Prostate gland (tissue), 2 donors: ENCODE results near the gene SEMA6B. TPM values are rescaled to one million over a fixed set of nuclear protein-coding genes. Genes with fewer than 3 reads are reported as not detected.

Experiments used
- DNase-seq: peaks from one replicate; pipeline ENCODE4 v3.0.0-alpha.2; 2019; ENCODE audit warnings: low spot score
- H3K27ac ChIP-seq, 2 donors: fragments of 200-600 bp; sonication (generic); 2 replicates each; pipeline ENCODE4 v1.5.1; 2017 to 2019
- H3K27me3 ChIP-seq: fragments of 200-600 bp; sonication (generic); replicated peaks from 2 replicates; pipeline ENCODE4 v1.5.1; 2019; ENCODE audit not compliant: insufficient read depth
- H3K36me3 ChIP-seq, 2 donors: fragments of 200-600 bp; sonication (generic); 1 replicate in 1 of 2; 2 replicates in 1 of 2; pipeline versions ENCODE4 v1.5.1 to v1.8.1; 2017 to 2019
- H3K4me1 ChIP-seq: fragments of 200-600 bp; sonication (generic); replicated peaks from 2 replicates; pipeline ENCODE4 v1.5.1; 2019
- H3K4me3 ChIP-seq, 2 donors: fragments of 200-600 bp; sonication (generic); 2 replicates each; pipeline ENCODE4 v1.5.1; 2017 to 2019
- H3K9me3 ChIP-seq: fragments of 200-600 bp; sonication (generic); 2 replicates; pipeline ENCODE4 v1.5.1; 2017
- POLR2A ChIP-seq: fragments of 450-650 bp; IDR thresholded peaks from one replicate; pipeline ENCODE4 v1.6.1; 2016; ENCODE audit warnings: antibody characterized with exemption, mild to moderate bottlenecking
- POLR2AphosphoS5 ChIP-seq: sonication (generic); formaldehyde crosslinking; IDR thresholded peaks from one replicate; pipeline ENCODE4 v1.6.1; 2017; ENCODE audit warnings: antibody characterized with exemption
- WGBS: methylation state at CpG from one replicate; pipeline ENCODE4 v1.1.5; 2018; 5-methylcytosine and 5-hydroxymethylcytosine counted together
- intact Hi-C: fragments of 100-400 bp; cut with DNase I; formaldehyde crosslinking; loops from one replicate; pipeline ENCODE4 v1.14.2; 2022
- total RNA-seq, 2 donors: library from RNA; depleted of rRNA; stranded (reverse); fragments of >200 nt; gene quantifications; one replicate each; pipeline ENCODE4 v1.1.0, GENCODE V29; 2016
- TF ChIP-seq, protein P1 (sequence below), 4 experiments: fragments of 200-600 bp in 2 of 4; fragments of 450-650 bp in 2 of 4; sonication (generic) in 2 of 4; IDR thresholded peaks; 1 replicate in 3 of 4; 2 replicates in 1 of 4; pipeline ENCODE4 v1.5.1; 2016 to 2019; ENCODE audit warnings: antibody characterized with exemption in 4 of 4, mild to moderate bottlenecking in 2 of 4, moderate library complexity in 2 of 4

The SEMA6B gene
- total RNA-seq, 2 donors from 2014 or later = 4.3 to 7.8 TPM

DNA sequence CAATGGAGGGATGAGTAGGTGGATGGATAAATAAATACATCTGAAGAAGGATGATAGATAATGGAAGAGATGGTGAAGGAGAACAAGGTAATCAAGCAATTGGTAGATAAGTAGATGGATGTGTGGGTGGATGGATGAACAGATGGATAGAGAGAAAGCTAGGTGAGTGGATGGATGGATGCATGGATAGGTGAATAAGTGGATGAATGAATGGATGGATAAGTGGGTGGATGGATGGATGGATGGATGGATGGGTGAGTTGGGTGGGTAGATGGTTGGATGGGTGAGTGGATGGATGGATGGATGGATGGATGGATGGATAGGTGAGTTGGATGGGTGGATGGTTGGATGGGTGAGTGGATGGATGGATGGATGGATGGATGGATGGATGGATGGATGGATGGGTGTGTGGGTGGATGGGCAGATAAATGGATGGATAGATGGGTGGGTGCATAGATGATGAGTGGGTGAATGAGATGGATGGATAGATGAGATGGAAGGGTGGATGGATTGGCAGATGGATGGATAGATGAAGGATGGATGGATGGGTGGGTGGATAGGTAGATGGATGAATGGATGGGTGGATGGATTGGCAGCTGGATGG lies 6.3 kb downstream of the SEMA6B start:
- DNase-seq = no peak
- Histone ChIP-seq H3K27ac (no peak overlapping the region), H3K9me3 (no peaks in the 10 kb centered on the region), H3K4me3 (no peak overlapping the region), H3K27me3 (no peaks in the 10 kb centered on the region), H3K36me3 (no peaks in the 10 kb centered on the region), H3K4me1 (no peaks in the 10 kb centered on the region)
- intact Hi-C loops = no loop called here
- no peak for TF ChIP-seq POLR2AphosphoS5
- TF ChIP-seq POLR2A = no peak
- TF ChIP-seq, protein P1, sequence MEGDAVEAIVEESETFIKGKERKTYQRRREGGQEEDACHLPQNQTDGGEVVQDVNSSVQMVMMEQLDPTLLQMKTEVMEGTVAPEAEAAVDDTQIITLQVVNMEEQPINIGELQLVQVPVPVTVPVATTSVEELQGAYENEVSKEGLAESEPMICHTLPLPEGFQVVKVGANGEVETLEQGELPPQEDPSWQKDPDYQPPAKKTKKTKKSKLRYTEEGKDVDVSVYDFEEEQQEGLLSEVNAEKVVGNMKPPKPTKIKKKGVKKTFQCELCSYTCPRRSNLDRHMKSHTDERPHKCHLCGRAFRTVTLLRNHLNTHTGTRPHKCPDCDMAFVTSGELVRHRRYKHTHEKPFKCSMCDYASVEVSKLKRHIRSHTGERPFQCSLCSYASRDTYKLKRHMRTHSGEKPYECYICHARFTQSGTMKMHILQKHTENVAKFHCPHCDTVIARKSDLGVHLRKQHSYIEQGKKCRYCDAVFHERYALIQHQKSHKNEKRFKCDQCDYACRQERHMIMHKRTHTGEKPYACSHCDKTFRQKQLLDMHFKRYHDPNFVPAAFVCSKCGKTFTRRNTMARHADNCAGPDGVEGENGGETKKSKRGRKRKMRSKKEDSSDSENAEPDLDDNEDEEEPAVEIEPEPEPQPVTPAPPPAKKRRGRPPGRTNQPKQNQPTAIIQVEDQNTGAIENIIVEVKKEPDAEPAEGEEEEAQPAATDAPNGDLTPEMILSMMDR (IDR thresholded peaks at IDR 0.05) = no peak

DNA sequence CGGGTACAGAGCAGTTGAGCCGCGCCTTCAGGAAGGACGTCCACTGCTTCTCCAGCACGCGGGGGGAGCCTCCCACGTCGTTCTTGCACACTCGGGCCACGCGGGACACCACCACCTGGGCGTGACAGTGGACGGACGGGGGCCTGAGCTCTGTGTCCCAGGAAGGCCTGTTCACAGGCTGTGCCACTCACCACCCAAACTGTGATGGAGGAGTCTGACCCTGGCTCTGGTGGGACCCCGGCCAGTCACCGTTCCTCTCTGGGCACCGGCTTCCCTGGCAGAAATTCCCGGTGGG lies 7.0 kb downstream of the SEMA6B start:
- Histone ChIP-seq H3K27me3 (no peaks in the 10 kb centered on the region), H3K4me3 (no peak overlapping the region), H3K36me3 (no peaks in the 10 kb centered on the region), H3K4me1 (no peaks in the 10 kb centered on the region), H3K27ac (no peak overlapping the region), H3K9me3 (no peaks in the 10 kb centered on the region)
- no peak for DNase-seq
- 88% methylated on average over 18 of the region's 18 CpGs for WGBS
- intact Hi-C loops = no loop called here
- TF ChIP-seq, protein P1 (IDR thresholded peaks at IDR 0.05) = no peak
- TF ChIP-seq POLR2AphosphoS5 (no peak), POLR2A (no peak)

DNA sequence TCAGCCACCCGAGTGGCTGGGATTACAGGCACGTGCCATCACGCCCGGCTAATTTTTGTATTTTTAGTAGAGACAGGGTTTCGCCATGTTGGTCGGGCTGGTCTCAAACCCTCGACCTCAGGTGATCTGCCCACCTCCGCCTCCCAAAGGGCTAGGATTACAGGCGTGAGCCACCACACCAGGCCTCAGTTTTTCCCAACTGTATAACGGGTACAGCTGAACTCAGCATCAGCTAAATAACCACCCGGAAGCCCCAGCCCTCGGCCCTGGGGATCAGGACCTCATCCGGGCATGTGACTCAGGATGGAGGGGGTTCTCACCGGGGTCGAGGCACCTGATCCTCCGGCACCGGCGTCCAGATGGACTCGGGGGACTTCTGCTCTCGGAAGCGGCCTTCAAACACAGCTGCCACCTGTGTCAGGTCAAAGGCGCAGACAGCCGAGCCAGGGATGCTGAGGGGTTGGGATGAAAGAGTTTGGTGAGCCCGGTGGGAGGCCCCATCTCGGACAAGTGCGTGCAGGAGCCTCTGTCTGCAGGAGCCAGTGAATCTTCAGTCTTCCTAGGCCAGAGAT lies 8.9 kb downstream of the SEMA6B start:
- intact Hi-C loops = no loop called here
- no peak overlapping the region for H3K4me3 ChIP-seq
- H3K27me3 ChIP-seq = no peaks in the 10 kb centered on the region
- no peak for DNase-seq
- no peaks in the 10 kb centered on the region for H3K9me3 ChIP-seq
- H3K4me1 ChIP-seq = no peaks in the 10 kb centered on the region
- TF ChIP-seq POLR2A (no peak), POLR2AphosphoS5 (no peak)
- TF ChIP-seq, protein P1 (IDR thresholded peaks at IDR 0.05) = no peak
- H3K36me3 ChIP-seq = no peaks in the 10 kb centered on the region
- WGBS = 85% methylated on average over 25 of the region's 26 CpGs
- H3K27ac ChIP-seq = no peak overlapping the region

DNA sequence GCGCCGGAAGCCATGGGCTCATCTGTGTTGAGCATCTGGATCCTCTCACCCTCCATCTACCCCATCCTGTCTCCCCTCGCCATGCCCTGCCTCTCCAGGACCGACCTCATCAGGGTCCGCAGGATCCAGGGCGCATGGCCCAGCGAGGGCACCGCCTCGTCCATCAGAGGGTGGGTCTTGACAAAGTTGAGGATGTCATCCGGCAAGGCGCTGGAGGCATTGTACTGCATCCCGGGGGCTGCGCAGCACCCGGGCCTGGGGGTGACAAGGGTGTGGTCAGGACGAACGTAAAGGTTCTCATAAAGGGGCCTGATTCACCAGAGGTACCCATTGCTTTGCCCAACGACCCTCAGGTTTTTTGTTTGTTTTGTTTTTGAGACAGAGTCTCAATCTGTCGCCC lies 9.5 kb downstream of the SEMA6B start:
- Histone ChIP-seq H3K9me3 (no peaks in the 10 kb centered on the region), H3K27ac (no peak overlapping the region), H3K27me3 (no peaks in the 10 kb centered on the region), H3K36me3 (no peaks in the 10 kb centered on the region), H3K4me3 (no peak overlapping the region), H3K4me1 (no peaks in the 10 kb centered on the region)
- TF ChIP-seq POLR2A (no peak), POLR2AphosphoS5 (no peak)
- TF ChIP-seq, protein P1 (IDR thresholded peaks at IDR 0.05) = no peak
- intact Hi-C loops = no loop called here
- DNase-seq = no peak
- 89% methylated on average over 18 of the region's 18 CpGs for WGBS

DNA sequence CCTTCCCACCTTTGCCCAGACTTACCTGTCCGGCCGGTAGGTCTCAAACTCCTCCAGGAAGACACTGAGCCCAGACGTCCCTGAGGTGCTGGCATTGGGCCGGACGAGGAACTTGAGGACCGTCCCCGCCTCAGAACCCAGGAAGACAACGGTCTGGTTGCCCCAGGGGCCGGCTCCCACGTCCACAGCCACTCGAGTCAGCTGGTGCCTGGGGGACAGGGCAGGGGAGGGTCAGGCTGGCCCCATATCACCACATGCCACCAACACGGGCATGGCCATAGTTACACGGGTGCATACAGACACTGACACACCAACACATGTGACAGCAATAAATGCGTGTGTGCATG lies 11.3 kb downstream of the SEMA6B start:
- WGBS = 74% methylated on average over 14 of the region's 14 CpGs
- TF ChIP-seq, protein P1 (IDR thresholded peaks at IDR 0.05) = no peak
- no peak for TF ChIP-seq POLR2AphosphoS5
- TF ChIP-seq POLR2A = no peak
- no peaks in the 10 kb centered on the region for H3K27me3 ChIP-seq
- H3K4me1 ChIP-seq = no peaks in the 10 kb centered on the region
- no peak for DNase-seq
- no peak overlapping the region for H3K27ac ChIP-seq
- H3K9me3 ChIP-seq = no peaks in the 10 kb centered on the region
- H3K36me3 ChIP-seq = no peaks in the 10 kb centered on the region
- intact Hi-C loops = no loop called here
- H3K4me3 ChIP-seq = no peak overlapping the region
